Omental fat pad (tissue), 4 donors: ENCODE data around the gene SV2B. TPM values are rescaled to one million over a fixed set of nuclear protein-coding genes. Genes with fewer than 3 reads are reported as not detected.
A peak's percentile ranks its signal among the peaks of the same experiment; 100 is the strongest.

Source experiments
- ATAC-seq: fragments of 150-250 bp; one replicate; pipeline ENCODE4 v1.9.1; 2016; ENCODE audit warnings: mild to moderate bottlenecking, moderate library complexity; ENCODE audit not compliant: low FRiP score
- DNase-seq: peaks from one replicate; pipeline ENCODE4 v3.0.0-alpha.2; 2019; ENCODE audit warnings: low spot score
- total RNA-seq, 4 donors: library from RNA; depleted of rRNA; stranded (reverse); fragments of >200 nt; gene quantifications; one replicate each; pipeline ENCODE4 v1.1.0, GENCODE V29; 2016
- TF ChIP-seq, protein P1 (sequence below), 3 donors: fragments of 450-650 bp; IDR thresholded peaks; one replicate each; pipeline ENCODE4 v1.5.1; 2016 to 2017; ENCODE audit warnings: antibody characterized with exemption in 3 of 3, mild to moderate bottlenecking in 3 of 3, moderate library complexity in 2 of 3

The SV2B gene
- total RNA-seq, 4 donors from 2014 or later, result 1.3 to 9.6 (median 4.2) TPM

DNA sequence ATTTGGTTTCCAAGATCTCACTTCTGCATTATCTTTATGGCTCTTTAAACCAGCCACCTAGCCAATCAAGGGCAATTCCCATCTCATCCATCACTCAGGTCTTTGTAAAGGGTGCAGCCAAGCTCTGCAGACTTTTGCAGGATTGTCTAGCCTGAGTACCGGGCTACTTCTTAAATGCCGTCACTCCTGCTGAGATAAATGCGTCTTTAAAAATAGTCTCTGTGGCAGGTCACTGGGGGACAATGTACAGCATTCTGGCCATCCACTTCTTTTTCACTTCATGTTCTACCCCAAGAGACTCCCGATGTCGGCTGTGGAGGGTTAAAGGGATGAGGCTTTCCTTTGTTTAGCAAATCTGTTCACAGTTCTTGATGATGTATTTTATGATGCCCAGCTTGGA is 194.7 kb downstream of the SV2B start:
- DNase-seq (no peak), ATAC-seq (no peak)
- TF ChIP-seq, protein P1, sequence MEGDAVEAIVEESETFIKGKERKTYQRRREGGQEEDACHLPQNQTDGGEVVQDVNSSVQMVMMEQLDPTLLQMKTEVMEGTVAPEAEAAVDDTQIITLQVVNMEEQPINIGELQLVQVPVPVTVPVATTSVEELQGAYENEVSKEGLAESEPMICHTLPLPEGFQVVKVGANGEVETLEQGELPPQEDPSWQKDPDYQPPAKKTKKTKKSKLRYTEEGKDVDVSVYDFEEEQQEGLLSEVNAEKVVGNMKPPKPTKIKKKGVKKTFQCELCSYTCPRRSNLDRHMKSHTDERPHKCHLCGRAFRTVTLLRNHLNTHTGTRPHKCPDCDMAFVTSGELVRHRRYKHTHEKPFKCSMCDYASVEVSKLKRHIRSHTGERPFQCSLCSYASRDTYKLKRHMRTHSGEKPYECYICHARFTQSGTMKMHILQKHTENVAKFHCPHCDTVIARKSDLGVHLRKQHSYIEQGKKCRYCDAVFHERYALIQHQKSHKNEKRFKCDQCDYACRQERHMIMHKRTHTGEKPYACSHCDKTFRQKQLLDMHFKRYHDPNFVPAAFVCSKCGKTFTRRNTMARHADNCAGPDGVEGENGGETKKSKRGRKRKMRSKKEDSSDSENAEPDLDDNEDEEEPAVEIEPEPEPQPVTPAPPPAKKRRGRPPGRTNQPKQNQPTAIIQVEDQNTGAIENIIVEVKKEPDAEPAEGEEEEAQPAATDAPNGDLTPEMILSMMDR (IDR thresholded peaks at IDR 0.05), result no peak

DNA sequence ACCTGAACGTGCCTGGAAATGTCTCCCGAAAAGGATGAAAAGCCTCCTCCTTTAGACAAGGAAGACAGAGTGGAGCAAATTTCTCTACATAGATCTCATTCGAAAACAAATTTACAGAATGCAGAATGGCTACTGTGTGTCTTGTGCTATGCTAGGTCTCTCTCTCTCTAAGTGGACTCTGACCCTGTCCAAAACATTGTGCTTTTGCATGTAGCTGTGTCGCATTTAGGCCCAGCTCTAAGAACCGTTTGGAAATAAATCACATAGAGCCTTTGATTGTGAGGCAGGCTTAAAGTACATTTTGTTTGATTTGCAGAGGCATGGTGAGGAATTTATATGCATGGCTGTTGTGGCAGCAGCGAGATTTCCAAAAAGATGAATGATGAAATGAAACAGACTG is 198.0 kb downstream of the SV2B start:
- DNase-seq (no peak), ATAC-seq (no peak)
- TF ChIP-seq, protein P1 (IDR thresholded peaks at IDR 0.05), result no peak

DNA sequence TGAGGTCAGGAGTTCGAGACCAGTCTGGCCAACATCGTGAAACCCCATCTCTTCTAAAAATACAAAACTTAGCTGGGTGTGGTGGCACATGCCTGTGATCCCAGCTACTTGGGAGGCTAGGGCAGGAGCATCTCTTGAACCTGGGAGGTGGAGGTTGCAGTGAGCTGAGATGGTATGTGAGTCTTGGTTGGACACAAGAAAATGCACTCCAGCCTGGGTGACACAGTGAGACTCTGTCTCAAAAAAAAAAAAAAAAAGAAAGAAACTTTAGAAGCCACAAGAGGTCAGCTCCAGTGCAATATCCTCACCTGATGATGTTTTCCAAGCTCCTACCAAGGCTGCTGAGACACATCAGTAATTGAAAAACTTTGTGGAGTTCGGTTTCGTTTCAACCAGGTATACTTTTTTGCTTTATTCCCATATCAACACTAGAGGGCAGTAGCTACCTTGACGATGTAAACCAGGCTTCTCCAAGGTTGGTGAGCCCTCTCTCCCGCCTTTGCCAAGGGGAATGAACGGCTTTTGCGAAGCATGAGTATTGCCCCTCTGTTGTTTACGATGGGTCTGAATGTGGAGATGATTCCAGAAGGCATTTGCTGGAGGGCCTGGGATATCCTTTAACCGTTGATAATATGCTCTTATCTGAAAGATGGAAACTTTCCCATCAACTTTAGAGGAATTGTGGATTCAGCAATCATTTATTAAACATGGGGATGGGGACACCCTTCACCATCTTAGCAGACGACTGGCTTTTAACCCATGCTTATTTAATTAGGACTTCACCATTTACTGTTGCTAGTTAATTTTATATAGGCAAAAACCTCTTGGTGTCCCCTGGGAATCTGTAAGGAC is 202.8 kb downstream of the SV2B start:
- DNase-seq (no peak), ATAC-seq (no peak)
- TF ChIP-seq, protein P1 (IDR thresholded peaks at IDR 0.05), result peak in 1 of 3 donors; percentile 35

DNA sequence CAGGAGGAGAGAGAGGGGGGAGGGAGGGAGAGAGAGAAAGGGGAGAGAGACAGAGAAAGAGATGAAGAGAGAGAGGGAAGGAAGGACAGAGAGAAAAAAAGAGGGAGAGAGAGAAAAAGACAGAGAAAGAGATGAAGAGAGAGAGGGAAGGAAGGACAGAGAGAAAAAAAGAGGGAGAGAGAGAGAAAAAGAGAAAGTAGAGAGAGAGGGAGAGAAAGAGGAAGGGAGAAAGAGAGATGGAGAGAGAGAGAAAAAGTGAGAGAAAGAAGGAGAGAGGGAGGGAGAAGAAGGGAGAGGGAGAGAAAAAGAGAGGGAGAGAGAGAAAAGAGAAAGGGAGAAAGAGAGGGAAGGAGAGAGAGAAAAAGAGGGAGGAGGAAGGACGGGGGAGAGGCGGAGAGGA is 204.2 kb downstream of the SV2B start:
- TF ChIP-seq, protein P1 (IDR thresholded peaks at IDR 0.05), result no peak
- no peak for ATAC-seq

DNA sequence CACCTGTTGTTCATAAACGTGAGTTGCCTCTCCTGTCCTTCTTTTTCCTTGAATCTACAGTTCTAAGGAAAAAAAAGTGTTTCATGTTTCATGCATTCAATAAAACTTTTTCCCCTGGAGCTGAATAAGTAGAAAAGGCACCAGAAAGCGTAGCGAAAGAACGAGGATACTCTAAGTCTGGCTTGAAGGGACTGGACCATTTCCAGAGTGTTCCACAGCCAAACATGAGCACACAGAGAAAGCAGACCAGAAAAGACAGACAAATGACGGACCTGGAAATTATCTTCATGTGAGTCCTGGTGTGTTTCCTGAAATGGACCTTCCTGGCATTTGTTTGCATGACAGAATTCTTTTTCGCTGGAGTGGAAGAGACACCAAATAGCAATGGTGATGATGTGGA is 204.7 kb downstream of the SV2B start:
- TF ChIP-seq, protein P1 (IDR thresholded peaks at IDR 0.05), result no peak
- no peak for ATAC-seq

More for the DNA sequence above, 204.2 kb downstream of the SV2B start:
- DNase-seq, result no peak

DNA sequence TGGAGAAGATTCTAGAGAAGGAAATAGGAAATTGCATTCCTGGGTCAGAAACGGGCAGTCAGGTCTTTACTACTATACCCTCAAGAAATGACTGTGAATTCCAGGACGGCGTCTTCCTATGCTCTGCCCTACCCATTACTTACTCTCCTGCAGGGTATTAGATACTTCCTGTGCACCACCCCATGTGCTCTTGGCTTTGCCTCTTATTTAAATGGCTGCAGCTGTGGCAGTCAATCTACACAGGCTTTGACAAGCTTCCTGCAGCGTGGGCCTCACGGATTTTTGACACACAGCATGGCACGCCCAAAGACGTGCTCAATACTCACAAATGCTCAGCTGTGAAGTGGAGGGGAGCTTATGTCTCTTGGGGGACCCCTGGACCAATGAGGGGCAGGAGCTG is 206.1 kb downstream of the SV2B start:
- DNase-seq (no peak), ATAC-seq (no peak)

More for the DNA sequence above, 204.7 kb downstream of the SV2B start:
- no peak for DNase-seq

More for the DNA sequence above, 206.1 kb downstream of the SV2B start:
- TF ChIP-seq, protein P1 (IDR thresholded peaks at IDR 0.05), result no peak
